ENCODE data around the gene NFKB1.

- no peak for TF ChIP-seq CTCF (IDR thresholded peaks at IDR 0.05; ENCODE audit: insufficient read depth, low read length)
- TF ChIP-seq POLR2AphosphoS5 (IDR thresholded peaks at IDR 0.05; ENCODE audit: low read depth) = no peak
- no peak for TF ChIP-seq REST (IDR thresholded peaks at IDR 0.05; ENCODE audit: insufficient replicate concordance, low read depth)
- TF ChIP-seq SPI1 (IDR thresholded peaks at IDR 0.05; ENCODE audit: borderline replicate concordance, low read depth) = no peak
- TF ChIP-seq GABPA (IDR thresholded peaks at IDR 0.05; ENCODE audit: low read depth) = no peak
Observed at GRCh38 chr4:102572452-102572851, 71.3 kb downstream of the NFKB1 start.
